ENCODE measurements around the gene MKX. TPM values are rescaled to one million over a fixed set of nuclear protein-coding genes. Genes with fewer than 3 reads are reported as not detected.

MKX gene
- total RNA-seq, 1 donor from 2014 or later, result 3.9 TPM

Other genes with a start within 250 kb of the MKX start
- gene RAB18, start 241.5 kb downstream of the MKX start, total RNA-seq, result 162 and 179 TPM in 2 replicates